ENCODE measurements around the gene DNASE1L2. TPM values are rescaled to one million over a fixed set of nuclear protein-coding genes. Genes with fewer than 3 reads are reported as not detected.

Gene DNASE1L2
- total RNA-seq, 1 experiment from 2014 or later, result 1.9 TPM

GRCh38 chr16:2233872-2234812 is 2.1 kb upstream of the DNASE1L2 start:
- 0 out of 6 replicates have a peak, but pooled peaks of 1 of the 3 experiments have one; percentile 5 for TF ChIP-seq CTCF (IDR thresholded peaks at IDR 0.05 in 2 of 3, conservative IDR thresholded peaks at IDR 0.05 in 1 of 3; ENCODE audit: borderline replicate concordance in 1 of 3, insufficient read depth in 1 of 3, low read depth in 2 of 3, low read length in 2 of 3)
- TF ChIP-seq ATF3 (IDR thresholded peaks at IDR 0.05), result no peak
- TF ChIP-seq ZFX (IDR thresholded peaks at IDR 0.05), result 0 out of 2 replicates have a peak, but pooled peaks have one; percentile 9
- DNase-seq (ENCODE audit: low read depth, low spot score) (no peak), ATAC-seq (0 out of 2 replicates have a peak, but pooled peaks have one; percentile 5)
- H3K4me1 ChIP-seq (ENCODE audit: control insufficient read depth in 1 of 2, insufficient read depth in 2 of 2, low read length in 2 of 2), result peaks cover 0 to 10% of the 10 kb centered on the region in 2 experiments; a peak in 2 of 4 replicates
- peaks cover 8 to 12% of the 10 kb centered on the region in 2 experiments; a peak in 3 of 4 replicates for H3K36me3 ChIP-seq (ENCODE audit: control insufficient read depth in 1 of 2, insufficient read depth in 2 of 2, low read length in 2 of 2)
- CTCF ChIA-PET, result no interaction called here
- intact Hi-C loops (cut with micrococcal nuclease), result no loop called here
- no peak overlapping the region for H3K4me3 ChIP-seq (replicated peaks in 1 of 2; ENCODE audit: low read depth in 1 of 2, low read length in 2 of 2)
- H4K20me1 ChIP-seq (ENCODE audit: insufficient read depth), result no peaks in the 10 kb centered on the region
- H3K79me2 ChIP-seq (ENCODE audit: insufficient read depth, low read length), result peaks cover 8% of the 10 kb centered on the region; the same call in 1 of the 2 replicates
- no peak overlapping the region for H2AFZ ChIP-seq (ENCODE audit: low read depth, low read length, poor library complexity, severe bottlenecking)
- no peaks in the 10 kb centered on the region for H3K9me2 ChIP-seq (ENCODE audit: insufficient read depth)
- H3K27ac ChIP-seq (ENCODE audit: low read depth, low read length), result no peak overlapping the region; the same call in 1 of the 2 replicates
- POLR2A ChIA-PET, result no interaction called here
- H3K4me2 ChIP-seq (ENCODE audit: low read length), result no peak overlapping the region
- no peaks in the 10 kb centered on the region for H3K9me3 ChIP-seq (ENCODE audit: control insufficient read depth in 1 of 2, insufficient read depth in 1 of 2, low read depth in 1 of 2, low read length in 2 of 2)
- RAD21 ChIA-PET (ENCODE audit: low non-redundant PET in 1 of 2, low total read pairs in 2 of 2, uncharacterized antibody in 2 of 2, unreplicated experiment in 2 of 2), result interaction anchor here in 1 of 2 experiments (0.6 kb wide), 1 partner anchor 8 kb away, joined by 4 read pairs; no protein-coding TSS in a partner anchor
- no peak overlapping the region for H3K9ac ChIP-seq (ENCODE audit: low read length)
- H3K27me3 ChIP-seq (ENCODE audit: insufficient read depth, low read length), result no peaks in the 10 kb centered on the region
- BruUV-seq (replicated peaks), result no TSS peak

- Histone ChIP-seq H2AFZ (ENCODE audit: low read depth, low read length, poor library complexity, severe bottlenecking) (no peak overlapping the region), H4K20me1 (ENCODE audit: insufficient read depth) (no peaks in the 10 kb centered on the region), H3K27me3 (ENCODE audit: insufficient read depth, low read length) (no peaks in the 10 kb centered on the region), H3K9me3 (ENCODE audit: control insufficient read depth in 1 of 2, insufficient read depth in 1 of 2, low read depth in 1 of 2, low read length in 2 of 2) (no peaks in the 10 kb centered on the region), H3K9me2 (ENCODE audit: insufficient read depth) (no peaks in the 10 kb centered on the region), H3K79me2 (ENCODE audit: insufficient read depth, low read length) (peaks cover 3% of the 10 kb centered on the region; the same call in 1 of the 2 replicates), H3K9ac (ENCODE audit: low read length) (no peak overlapping the region), H3K36me3 (ENCODE audit: control insufficient read depth in 1 of 2, insufficient read depth in 2 of 2, low read length in 2 of 2) (peaks cover 5 to 6% of the 10 kb centered on the region in 2 experiments; a peak in 2 of 4 replicates), H3K27ac (ENCODE audit: low read depth, low read length) (no peak overlapping the region), H3K4me1 (ENCODE audit: control insufficient read depth in 1 of 2, insufficient read depth in 2 of 2, low read length in 2 of 2) (peaks cover 0 to 14% of the 10 kb centered on the region in 2 experiments; a peak in 2 of 4 replicates), H3K4me2 (ENCODE audit: low read length) (no peak overlapping the region), H3K4me3 (replicated peaks in 1 of 2; ENCODE audit: low read depth in 1 of 2, low read length in 2 of 2) (no peak overlapping the region)
- no peak for DNase-seq (ENCODE audit: low read depth, low spot score)
- ChIA-PET POLR2A (interaction anchor here (1.2 kb wide), 1 partner anchor 17 kb away, joined by 3 read pairs; the partner anchor contains the start of gene ECI1), CTCF (no interaction called here), RAD21 (ENCODE audit: low non-redundant PET in 1 of 2, low total read pairs in 2 of 2, uncharacterized antibody in 2 of 2, unreplicated experiment in 2 of 2) (no interaction called here)
- ATAC-seq, result no peak
- BruUV-seq (replicated peaks), result no TSS peak
- intact Hi-C loops (cut with micrococcal nuclease), result no loop called here
- TF ChIP-seq CTCF (IDR thresholded peaks at IDR 0.05 in 2 of 3, conservative IDR thresholded peaks at IDR 0.05 in 1 of 3; ENCODE audit: borderline replicate concordance in 1 of 3, insufficient read depth in 1 of 3, low read depth in 2 of 3, low read length in 2 of 3), result no peak
- no peak for TF ChIP-seq SIN3A (IDR thresholded peaks at IDR 0.05; ENCODE audit: low read depth)
- no peak for TF ChIP-seq ZBTB33 (IDR thresholded peaks at IDR 0.05; ENCODE audit: extremely low read depth, insufficient replicate concordance, low read length)
- no peak for TF ChIP-seq FOSL1 (IDR thresholded peaks at IDR 0.05; ENCODE audit: low read depth)
- TF ChIP-seq EZH2 (IDR thresholded peaks at IDR 0.05), result no peak
- no peak for TF ChIP-seq POLR2A (IDR thresholded peaks at IDR 0.05; ENCODE audit: borderline replicate concordance, extremely low read depth, insufficient read depth, insufficient read length)
- TF ChIP-seq EGR1 (IDR thresholded peaks at IDR 0.05; ENCODE audit: low read depth), result no peak
- TF ChIP-seq ZNF274 (IDR thresholded peaks at IDR 0.05; ENCODE audit: low read depth, low read length), result no peak
Measured at GRCh38 chr16:2234813-2235170, 1.5 kb upstream of the DNASE1L2 start.

Measured in HCT116 (cell line).